Stimulated activated CD8-positive, alpha-beta memory T cell treated with anti-CD3 and anti-CD28 coated beads, Interleukin-2, amount 100 ng/mL, for 48 hours (primary cell): ENCODE results near the gene NMT1.

ENCODE experiments used
- DNase-seq, 2 donors: peaks; one replicate each; pipeline ENCODE4 v3.0.0-alpha.2; 2020; ENCODE audit warnings: low read depth in 2 of 2

The NMT1 gene

DNA sequence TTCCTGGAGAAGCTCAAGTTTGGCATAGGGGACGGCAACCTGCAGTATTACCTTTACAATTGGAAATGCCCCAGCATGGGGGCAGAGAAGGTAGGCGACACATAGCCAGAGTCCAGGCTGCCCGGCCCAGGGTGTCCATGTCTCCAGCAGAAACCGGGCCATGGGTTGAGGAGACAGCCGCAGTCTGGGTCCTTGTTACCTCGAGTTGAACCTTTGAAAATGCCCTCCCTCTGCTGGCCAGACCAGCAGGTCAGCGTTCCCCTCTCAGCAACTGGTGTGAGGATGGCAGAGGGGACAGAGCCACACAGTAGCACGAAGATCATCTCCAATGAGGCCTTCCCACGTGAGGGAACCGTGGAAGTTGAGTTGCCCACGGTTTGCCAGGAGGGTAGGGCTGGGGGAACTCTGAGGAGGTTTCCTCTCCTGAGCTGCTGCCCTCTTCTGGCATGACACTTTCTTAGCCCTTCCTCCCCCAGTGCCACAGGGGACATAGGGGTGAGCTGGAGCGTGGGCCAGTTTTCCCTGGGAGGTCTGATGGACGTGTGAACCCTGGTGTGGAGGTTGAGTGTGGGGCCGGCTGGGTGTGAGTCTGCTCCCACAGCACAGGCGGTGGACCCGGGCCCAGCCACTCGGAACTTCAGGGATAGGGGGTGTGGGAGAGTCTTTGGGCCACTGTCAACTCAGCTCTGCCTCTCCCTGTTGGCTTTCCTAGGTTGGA lies 43.9 kb downstream of the NMT1 start:
- no peak for DNase-seq

DNA sequence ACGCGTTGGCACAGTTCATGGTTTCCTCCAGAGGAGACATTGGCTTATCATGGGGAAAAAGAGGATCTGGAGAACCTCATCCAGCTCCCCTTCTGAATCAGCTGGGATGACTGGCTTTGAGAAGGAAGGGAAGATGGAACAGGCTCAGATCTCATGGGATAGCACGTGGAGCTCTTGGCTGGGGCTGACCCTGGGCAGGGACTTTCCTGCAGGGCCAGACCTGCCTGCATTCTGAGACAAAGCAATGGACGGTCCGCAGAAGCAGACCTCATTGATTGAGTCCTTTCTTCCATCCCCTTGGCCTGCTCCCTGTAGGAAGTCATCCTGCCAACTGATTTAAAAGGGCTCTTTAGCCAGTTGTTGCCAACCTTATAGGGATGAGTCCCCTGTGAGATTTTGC lies 45.0 kb downstream of the NMT1 start:
- DNase-seq = no peak

DNA sequence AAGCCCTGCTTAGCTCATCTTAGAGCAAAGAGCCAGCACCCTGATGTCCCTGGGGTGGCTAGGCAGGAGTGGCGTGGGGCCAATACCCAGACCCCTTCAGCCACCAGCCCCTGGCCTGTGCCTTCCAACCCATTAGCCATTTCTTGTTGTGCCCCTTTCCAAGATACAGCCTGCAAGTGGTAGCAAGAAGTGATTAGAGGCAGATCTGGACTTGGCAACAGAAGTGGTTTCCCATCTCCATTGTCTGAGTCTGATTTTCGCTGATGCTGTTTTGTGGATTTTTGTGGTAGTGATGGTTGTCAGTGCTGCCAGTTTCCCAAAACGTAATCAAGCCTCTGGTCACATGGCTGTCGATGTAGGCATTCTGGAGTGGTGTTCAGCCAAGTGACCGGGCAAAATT lies 45.5 kb downstream of the NMT1 start:
- DNase-seq = no peak

DNA sequence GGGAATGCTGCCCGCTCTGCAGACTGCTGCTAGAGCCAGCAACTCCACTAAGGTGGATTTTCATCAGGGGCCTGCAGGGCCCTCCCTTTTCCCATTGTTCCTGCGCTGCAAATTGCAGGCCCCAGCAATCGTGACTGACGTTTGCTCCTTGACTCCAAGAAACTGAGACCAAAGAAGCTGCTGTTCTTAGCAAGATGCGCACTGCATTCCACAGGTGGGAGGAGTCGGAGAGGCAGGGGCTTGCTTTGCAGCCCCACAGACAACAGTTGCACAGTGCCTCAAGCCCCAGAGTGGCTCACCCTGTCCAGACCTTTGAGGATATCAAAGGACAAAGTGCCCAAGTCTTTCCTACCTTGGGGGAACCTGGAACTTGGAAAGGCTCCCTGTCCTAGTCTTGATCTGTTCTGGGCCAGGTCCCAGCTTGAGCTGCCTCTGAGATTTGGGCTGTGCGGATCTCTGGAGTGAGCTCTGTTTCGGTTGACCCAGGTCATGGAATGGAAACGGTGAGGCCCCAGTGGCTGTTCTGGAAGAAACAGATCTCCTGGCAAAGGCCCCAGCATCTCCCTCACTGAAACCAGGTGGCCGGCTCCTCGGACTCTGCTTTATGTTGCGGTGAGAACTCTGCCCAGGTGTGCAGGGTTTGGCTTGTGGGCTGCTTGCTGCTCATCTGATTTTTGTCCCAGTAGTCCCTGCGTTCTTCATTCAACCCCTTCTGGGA lies 46.3 kb downstream of the NMT1 start:
- no peak for DNase-seq

DNA sequence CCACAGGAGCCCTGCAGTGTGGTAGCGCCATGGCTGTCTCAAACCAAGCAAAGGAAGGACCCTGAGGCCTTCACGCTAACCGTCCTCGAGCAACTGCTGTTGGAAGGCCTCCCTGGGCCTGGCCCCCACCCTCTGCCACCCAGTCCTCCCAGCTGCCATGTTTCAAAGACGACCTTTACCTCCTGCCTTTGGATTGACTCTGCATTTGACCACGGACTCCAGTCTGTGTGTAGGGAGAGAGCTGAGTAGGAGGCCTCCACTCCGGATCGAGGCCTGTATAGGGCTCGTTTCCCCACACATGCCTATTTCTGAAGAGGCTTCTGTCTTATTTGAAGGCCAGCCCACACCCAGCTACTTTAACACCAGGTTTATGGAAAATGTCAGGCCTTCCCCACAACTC lies 46.9 kb downstream of the NMT1 start:
- no peak for DNase-seq

DNA sequence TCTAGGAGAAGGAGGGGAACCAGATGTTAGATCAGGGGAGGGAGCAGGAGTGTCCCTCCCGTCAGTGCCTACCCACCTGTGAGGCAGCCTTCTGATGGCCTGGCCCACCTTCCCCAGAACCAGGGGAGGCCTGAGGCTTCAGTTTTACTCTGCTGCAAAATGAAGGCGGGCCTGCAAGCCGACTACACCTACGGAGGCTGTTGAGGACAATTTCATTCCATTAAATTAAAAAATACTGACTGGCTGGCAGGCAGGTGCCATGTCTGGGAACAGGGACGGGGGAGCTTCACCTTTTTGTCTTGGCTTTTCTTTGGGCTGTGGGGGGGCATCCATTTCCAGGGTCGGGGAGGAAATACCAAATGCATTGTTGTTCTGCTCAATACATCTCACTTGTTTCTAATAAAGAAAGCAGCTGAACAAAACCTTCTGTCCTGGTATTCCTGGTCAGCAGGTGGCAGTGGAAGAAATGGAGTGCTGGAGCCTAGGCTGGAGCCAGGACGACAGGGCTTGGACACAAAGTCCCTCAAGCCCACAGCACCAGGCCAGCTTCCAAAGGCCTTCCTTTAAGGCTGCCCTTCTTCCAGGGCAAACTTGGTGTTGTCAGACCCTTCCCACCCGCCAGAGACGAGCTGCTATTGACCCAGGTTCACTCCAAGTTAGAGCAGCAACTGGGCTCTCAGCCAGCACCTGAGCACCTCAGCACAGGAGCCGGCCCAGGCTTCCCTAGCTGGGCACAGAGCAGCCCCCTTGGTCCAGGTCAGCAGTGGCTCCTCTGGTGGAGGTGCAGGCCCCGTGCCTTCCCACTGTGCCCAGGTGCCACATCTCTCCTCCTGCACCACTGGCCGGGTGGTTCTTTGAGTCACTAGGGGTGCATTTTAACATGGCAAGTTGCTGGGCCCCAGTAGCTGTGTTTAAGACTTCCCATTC lies 47.7 kb downstream of the NMT1 start:
- no peak for DNase-seq

DNA sequence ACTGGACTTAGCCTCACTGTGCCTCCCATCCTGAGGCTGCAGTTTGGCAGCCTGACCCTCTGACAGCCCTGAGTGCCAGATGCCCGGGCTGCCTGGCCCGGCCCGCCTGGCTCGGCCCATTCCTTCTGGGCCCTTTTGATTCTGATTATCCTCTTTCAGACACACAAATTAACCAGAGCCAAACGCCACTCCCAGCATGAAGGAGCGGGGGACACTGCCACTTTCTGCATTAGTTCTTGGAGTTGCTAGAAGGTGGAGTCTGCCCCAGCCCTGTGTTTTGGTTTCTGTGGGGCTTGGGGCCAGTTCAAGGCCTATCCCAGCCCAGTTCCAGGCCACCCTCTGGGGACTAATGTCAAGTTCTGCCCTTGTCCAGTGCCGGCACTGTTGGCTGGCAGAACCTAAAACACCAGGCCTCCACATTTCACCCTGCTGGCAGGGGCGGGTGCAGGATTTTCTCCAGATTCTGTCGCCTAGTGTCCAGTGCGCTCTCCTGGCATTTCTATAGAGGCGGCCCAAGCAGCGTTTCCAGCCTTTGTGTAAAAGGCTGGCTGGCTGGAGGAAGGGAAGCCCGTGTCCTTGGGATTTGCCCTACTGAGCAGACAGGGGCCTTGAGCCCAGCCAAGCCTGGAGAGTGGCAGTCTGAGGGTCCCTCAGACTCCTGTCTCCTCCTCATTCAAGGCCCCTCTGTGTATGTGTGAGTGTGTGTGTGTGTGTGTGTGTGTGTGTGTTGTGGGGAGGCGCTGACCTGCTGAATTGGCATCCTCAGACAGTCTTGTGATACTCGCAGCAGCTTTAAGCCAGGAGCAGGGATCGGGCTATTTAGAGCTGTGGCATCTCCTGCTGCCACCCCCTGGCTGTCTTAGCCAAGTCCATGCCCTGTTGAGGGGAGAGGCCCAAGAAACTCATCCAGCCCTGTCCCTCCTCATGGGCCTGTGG lies 49.8 kb downstream of the NMT1 start:
- no peak for DNase-seq

DNA sequence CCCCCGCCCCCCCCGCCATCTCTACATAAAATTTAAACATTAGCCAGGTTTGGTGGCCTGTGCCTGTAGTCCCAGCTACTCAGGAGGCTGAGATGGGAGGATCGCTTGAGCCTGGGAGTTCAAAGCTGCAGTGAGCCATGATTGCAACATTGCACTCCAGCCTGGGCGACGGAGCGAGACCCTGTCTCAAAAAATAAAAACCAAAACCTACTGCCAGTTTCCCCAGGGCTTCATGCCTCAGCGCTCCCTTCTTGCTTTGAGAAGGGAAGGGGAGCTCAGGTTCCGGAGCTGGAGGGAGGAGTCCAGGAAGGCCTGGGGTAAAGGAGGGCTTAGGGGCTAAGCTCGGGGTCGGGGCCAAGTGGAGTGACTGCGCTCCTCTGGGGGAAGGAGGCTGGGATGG lies 50.7 kb downstream of the NMT1 start:
- DNase-seq = no peak

DNA sequence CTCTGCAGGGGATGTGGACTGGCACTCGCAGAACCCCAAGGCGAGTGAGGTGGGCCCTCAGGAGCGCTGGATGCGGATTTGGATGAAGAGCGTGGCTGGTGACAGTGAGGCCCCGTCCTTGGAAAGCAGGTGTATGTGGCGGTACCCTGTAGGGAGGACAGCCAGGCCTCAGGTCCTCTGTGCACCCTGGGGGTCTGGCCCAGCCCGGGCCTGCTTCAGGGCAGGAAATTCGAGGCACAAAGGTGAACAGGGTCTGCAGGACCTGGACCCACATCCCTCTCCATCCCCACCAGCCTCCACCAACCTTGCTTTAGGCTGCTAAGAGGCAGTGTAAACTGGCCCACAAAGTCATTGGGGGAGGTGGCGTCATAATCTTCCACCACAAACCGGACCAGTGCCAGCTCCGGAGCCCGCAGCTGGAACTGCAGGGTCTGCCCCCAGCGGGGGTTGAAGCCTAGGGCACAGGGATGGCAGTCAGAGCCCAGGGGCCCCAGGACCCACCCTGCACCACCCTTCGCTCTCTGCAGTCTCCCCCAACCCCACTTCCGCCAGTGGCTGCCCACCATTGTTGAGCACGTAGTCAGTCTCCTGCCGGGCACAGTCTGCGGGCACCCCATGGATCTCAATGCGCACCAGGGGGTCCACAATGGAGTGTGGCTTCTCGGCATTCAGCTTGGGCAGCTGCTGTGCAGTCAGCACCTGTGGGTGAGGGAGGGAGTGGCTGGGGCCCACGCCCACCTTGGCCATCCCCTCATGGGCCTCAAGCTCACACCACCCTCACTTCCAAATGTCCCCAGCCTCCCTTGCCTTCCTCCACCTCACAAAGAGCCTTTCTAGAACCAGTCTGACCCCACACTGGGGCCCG lies 51.7 kb downstream of the NMT1 start:
- no peak for DNase-seq

DNA sequence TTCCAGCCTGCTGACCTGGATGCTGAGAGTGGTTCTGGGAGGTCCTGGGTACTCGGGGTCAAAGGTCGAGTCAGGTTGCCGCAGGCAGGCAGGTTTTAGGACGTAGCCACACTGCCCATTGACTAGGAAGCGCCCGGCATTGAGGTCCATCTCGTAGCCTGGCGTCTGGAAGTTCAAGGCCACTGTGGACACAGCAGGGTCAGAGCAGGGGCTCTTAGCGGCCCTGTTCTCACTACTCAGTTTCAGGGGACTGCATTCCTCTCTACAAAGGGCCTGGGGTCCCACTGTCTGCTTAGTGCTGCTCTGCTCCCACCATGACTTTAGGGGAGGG lies 52.3 kb downstream of the NMT1 start:
- no peak for DNase-seq

DNA sequence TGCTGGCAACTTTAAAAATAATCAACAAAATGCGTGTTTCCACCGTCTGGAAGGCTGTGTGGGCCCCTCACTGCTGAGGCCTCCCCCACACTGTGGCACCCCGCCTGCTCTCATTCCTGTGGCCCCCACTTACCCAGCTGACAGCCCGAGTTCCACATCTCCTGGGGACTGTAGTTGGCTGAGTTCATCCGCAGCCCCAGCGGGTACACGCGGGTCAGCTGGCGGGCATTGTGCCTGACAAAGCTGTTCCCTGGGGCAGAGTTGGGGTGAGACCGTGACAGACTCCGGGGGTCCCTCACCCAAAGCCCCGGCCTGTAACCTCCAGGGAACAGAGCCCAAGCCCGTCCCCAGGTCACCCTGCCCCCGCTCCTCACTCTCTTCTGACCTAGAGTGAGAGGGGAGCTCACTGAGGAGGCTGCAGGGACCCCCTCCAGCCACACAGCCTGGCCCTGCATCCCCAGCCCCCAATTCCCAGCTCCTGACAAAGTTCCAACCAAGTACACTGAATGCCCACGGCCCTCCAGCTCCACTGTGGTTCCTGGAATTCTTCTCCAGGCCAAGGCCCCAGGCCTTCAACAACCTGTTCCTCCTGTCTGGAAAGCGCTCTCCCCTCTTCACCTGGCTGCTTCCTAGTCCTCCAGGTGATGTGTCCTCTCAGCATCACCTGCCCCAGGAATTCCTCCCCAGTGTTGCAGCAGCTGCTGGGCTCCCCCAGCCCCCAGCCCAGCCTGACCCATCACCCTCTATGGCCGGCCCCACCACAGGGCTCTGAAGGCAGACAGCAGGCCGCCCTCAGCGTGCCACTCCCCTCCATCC lies 53.2 kb downstream of the NMT1 start:
- no peak for DNase-seq

DNA sequence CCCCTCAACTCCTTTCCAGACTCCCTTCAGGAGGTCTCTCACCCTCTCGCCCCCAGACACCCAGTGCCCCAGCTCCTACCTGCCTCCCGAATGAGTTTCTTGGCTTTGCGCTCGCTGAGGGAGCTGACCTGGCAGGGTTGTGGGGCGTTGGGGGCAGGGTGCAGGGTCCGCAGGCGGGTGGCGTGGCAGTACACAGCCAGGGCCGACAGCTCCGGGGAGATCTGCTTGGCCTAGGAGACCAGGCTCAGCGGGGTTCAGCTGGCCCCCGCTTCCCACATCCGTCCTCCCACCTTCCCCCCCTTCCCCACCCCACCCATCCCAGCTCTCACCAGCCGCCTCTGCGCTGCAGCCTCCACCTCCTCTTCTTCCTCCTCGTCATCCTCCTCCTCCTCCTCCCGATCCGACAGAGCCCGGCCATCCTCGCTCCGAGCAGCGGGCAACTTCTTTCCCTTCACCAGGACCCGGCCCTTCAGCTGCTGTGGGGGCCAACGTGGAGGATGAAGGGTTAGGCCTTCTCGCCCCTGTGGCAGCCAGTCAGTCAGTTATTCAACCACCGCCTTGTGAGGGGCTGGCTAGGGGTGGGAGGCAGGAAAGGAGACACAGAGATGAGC lies 54.0 kb downstream of the NMT1 start:
- DNase-seq = no peak

DNA sequence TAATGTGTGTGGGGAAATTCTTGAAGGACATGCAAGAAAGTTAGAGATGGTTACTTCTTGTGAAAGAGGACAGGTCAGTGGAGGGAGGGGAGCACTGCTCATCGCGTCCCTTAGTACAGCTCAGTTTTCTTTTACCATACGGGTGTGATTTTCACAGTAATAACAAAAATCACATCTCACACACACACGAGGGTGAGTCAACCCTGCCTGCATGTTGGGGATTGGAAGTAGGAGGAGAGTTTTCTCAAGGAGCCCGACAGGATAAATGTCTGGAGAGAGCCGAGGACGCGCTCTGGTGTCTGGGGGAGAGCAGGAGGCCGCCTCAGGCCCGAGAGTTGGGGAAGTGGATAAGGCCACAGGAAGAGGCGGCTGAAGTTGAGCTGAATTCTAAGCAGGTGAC lies 54.8 kb downstream of the NMT1 start:
- no peak for DNase-seq

DNA sequence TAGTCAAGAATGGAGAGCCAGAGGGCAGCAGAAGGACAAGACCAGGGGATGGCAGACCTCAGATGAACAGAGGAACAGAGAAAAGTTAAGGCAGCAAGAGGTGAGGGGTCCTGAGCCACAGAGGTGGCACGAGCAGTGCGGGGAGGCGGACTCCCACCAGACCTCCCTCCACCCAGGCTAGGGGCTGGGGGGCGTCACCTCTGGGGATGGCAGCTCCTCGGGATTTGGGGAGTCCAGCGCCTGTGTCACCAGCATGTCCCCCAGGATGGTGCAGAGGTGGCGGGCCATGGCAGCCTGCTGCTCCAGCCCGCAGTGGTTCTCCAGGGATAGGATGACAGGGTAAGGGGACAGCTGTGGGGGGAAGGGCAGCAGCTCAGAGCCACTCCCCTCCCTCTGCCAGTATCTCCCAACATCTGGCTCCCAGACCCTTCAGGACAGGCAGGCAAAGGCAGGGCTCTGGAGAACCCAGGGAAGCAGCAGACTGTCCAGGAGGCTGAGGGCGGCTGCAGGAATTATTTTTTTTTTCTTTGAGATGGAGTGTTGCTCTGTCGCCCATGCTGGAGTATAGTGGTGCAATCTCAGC lies 55.4 kb downstream of the NMT1 start:
- DNase-seq = no peak

DNA sequence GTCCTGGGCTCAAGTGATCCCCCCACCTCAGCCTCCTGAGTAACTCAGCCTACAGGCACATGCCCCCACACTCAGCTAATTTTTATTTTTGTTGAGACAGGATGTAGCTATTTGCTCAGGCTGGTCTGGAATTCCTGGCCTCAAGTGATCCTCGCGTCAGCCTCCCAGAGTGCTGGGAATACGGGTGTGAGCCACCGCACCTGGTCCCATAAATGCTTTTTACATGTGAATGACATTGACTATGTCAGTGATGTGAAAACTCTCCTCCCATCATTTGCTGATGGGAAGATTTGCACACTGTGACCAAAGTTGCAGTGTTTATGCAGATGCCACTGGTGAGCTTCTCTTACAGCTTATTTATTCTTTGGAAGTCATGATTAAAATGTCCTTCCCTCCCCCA lies 56.2 kb downstream of the NMT1 start:
- DNase-seq = no peak

DNA sequence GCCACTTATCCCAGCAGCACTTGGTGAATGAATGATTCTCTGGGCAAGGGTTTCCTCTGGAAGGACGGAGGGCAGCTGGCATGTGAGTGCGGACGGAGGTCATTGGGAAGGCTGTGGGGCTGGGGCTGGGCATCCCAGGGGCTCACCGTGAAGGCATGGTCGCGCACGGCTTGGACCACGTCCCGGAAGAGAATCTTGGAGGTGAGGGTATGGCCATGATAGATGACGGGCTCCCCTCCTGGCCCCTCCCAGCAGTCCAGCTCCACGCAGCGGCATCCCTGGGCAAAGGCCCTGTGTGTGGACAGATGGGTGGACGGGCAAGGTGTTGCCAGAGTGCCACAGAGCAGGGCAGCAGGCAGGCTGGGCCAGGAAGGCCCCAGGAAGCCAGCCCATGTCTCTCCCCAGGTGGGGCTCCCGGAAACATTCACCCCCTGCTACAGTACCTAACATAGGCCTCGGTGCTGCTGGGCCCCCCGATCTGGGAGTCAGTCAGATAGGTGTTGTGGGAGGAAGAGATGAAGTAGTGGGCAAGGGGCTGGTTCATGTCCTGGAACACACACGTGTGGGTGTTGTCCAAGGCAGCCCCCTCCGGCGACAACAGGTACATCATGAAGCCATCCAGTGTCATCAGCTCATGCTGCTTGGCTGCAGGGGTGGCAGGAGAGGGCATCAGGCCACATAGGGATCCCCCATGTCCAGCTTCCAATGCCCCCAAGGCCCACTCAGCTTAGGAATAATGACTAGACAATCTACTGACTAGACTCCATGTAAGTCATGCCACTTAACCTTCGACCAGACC lies 56.9 kb downstream of the NMT1 start:
- no peak for DNase-seq

DNA sequence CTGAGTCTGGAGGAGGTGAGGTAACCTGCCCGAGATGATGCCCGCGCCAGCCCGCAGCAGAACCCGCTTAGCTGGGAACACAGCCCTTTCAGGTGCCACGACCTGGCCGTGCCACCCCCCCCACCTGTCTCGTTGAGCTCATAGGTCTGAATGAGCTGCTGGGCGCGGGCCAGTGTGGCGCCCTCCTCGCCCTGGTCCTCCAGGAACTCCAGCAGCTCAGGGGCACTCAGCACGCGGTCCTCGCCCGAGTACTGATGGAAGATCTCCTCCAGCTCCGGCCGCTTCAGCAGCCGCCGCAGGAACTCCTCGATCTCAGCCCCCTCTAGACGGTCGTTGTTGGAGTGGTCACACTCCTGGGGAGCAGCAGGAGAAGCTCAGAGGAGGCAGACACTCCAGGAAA lies 57.6 kb downstream of the NMT1 start:
- DNase-seq = no peak

DNA sequence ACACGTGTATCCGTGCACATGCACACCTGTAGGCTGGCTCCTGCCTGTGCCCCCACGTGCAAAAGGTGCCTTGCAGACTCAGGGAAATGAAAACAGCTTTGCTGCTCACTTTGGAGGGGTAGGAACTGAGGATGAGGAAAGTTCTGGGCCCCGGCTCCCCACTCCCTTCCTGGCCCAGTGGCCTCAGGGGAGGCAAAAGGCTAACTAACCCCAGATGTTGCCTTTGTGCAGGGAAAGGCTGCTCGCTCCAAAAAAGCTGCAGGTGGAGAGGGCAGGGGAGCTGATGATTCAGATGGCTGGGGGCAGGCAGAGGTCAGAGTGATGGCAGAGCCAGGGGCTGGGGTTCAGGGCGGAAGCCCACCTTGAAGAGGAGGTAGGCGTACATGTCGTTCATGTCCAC lies 58.8 kb downstream of the NMT1 start:
- DNase-seq = no peak
